Measurements from ENCODE around the gene AKAIN1. TPM values are rescaled to one million over a fixed set of nuclear protein-coding genes. Genes with fewer than 3 reads are reported as not detected.

The AKAIN1 gene
- total RNA-seq, 1 donor: not detected

DNA sequence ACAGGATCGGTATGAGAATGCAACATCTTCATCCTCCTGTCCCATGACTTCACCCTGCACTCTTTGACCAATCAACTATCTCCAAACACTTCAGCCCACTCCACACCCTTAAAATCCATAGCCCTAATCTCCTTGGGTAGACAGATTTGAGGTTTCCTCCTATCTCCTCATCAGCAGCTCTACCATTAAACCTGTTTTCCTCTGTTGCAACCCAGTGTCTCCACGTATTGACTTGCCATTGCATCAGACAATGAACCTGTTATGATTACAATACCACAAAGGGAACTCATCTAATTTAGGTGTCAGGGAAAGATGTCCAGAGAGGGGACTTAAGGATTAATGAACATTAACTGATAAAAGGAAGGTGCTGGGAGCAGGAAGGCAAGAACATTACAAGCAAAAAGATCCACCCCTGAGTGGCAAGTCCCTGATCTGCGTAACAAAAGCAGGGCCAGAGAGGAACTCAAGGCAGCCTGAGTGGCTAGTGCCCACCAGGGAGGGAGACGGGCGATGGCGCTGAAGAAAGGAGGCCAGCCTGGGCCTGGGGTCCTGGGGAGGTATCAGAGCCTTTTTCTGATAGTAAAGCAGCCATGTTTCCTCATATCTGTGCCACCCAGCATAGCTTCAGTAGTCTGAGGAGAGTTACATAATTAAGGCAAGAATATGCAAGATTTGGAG, 44.6 kb downstream of the AKAIN1 start:
- no peak overlapping the region for H3K4me3 ChIP-seq (ENCODE audit: low read depth, low read length)
- TF ChIP-seq, protein P1, sequence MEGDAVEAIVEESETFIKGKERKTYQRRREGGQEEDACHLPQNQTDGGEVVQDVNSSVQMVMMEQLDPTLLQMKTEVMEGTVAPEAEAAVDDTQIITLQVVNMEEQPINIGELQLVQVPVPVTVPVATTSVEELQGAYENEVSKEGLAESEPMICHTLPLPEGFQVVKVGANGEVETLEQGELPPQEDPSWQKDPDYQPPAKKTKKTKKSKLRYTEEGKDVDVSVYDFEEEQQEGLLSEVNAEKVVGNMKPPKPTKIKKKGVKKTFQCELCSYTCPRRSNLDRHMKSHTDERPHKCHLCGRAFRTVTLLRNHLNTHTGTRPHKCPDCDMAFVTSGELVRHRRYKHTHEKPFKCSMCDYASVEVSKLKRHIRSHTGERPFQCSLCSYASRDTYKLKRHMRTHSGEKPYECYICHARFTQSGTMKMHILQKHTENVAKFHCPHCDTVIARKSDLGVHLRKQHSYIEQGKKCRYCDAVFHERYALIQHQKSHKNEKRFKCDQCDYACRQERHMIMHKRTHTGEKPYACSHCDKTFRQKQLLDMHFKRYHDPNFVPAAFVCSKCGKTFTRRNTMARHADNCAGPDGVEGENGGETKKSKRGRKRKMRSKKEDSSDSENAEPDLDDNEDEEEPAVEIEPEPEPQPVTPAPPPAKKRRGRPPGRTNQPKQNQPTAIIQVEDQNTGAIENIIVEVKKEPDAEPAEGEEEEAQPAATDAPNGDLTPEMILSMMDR (IDR thresholded peaks at IDR 0.05; ENCODE audit: insufficient read depth, low read length): no peak
- no peak for DNase-seq (ENCODE audit: low read depth)

DNA sequence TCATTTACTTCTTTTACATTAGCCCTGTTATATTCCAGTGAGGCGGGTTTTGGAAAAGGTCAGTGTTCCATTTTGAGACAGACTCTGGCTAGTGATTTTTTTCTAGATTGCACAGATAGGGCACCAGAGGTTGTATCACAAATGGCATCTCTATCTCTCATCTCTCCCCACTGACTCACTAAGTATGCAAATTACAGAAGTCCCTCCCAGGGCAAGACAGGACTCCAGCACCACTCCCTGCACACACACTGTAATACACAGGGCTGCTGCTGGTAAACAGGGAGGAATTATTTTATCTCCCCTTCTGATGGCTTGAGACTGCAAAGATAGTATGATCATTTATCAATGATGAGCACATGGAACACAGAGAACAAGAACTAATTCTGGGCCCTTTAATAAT, 46.2 kb downstream of the AKAIN1 start:
- DNase-seq (ENCODE audit: low read depth): no peak
- TF ChIP-seq, protein P1 (IDR thresholded peaks at IDR 0.05; ENCODE audit: insufficient read depth, low read length): no peak
- no peak overlapping the region for H3K4me3 ChIP-seq (ENCODE audit: low read depth, low read length)

DNA sequence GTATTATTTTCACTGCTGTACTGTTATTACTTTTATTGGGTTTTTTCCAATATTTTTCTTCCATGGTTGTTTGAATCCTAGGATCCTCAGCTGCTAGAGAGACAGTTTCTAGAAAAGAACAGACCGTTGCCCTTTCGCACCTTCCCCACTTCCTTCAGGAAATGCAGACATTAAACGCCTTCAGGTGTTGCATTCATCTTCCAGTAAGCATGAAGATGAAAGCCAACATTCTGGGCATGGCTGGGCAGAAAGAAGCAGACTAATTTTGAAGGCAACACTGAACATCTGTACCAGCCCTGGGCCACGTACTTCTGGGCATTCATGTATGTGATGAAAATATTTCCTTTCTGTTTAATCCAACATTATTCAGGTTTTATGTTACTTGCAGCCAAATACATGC, 51.0 kb downstream of the AKAIN1 start:
- no peak for DNase-seq (ENCODE audit: low read depth)
- no peak overlapping the region for H3K4me3 ChIP-seq (ENCODE audit: low read depth, low read length)
- TF ChIP-seq, protein P1 (IDR thresholded peaks at IDR 0.05; ENCODE audit: insufficient read depth, low read length): no peak

DNA sequence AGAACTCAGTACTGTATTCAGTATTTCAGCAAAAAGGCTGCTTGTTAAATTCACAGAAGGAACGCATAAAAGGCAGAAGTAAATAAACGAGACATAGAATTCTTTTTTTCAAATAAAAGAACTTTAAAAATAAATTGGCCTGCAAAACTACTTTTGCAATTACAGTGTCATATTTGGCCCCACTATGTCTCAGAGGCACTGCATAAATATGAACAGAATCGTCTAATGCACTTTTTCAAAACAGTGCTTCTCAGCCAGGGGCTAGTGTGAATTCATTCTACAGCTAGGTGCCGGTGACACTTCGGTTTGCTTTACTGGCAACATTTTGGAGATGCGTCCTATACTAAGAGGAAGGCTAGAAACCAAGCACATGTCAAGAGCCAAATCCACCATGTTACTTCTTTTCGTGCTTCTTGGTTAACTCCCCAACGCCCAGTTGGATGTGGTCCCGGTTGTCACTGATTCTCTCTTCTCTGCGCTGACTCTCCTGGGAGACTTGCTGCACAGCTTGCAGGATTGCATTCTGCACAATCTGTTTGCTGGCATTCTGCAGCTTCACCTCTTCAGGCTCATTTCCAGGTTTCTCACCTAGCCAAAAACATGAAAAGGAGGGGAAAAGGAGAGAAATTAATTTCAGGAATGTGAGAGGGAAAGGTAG, 51.8 kb downstream of the AKAIN1 start:
- TF ChIP-seq, protein P1 (IDR thresholded peaks at IDR 0.05; ENCODE audit: insufficient read depth, low read length): no peak
- no peak for DNase-seq (ENCODE audit: low read depth)
- H3K4me3 ChIP-seq (ENCODE audit: low read depth, low read length): no peak overlapping the region

DNA sequence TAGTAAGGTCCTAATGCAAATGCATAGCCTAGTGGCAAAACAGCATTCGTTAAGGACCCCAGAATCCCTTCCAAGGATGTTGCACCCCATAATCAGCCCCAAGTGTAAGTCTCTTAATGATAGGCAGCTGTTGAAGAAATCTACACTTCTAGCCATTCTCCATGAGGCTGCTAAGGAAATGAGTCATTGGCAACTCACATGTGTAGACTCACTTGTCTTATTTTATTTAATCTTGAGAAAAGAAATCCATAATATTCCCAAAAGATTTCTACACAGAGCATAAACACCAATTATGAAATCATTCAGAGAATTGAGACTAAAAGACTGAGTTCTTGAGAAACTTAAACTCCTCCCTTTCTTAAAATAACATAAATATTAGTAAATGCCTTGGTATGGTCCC, 52.4 kb downstream of the AKAIN1 start:
- no peak overlapping the region for H3K4me3 ChIP-seq (ENCODE audit: low read depth, low read length)
- DNase-seq (ENCODE audit: low read depth): no peak
- TF ChIP-seq, protein P1 (IDR thresholded peaks at IDR 0.05; ENCODE audit: insufficient read depth, low read length): no peak

DNA sequence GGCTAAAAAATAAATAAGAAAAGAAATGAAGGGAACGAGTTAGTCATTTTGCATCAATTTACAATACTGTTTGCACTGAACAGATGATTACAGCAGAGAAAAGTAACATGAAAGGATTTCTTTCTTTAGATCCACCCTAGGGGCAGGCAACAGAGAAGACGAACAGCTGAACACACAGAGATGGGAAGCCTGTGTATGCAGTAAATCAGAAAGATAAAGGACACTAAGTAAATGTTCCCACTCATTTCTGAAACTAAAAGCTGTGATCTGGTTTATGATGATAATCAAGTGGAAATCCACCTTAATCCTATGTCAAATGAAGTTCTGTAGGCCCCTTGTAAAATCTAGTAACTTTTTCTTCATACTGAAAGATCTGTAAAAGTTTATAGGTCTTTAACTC, 54.2 kb downstream of the AKAIN1 start:
- TF ChIP-seq, protein P1 (IDR thresholded peaks at IDR 0.05; ENCODE audit: insufficient read depth, low read length): no peak
- H3K4me3 ChIP-seq (ENCODE audit: low read depth, low read length): no peak overlapping the region
- DNase-seq (ENCODE audit: low read depth): no peak

Data from fibroblast of the aortic adventitia (primary cell).